Esophagus muscularis mucosa (tissue), 4 donors: Measurements from ENCODE around the gene ASTN2.

ENCODE experiments used
- CTCF ChIP-seq, 3 experiments: fragments of 200-600 bp in 2 of 3; fragments of 450-650 bp in 1 of 3; sonication (generic) in 2 of 3; IDR thresholded peaks; one replicate each; pipeline ENCODE4 v1.5.1; 2017 to 2019; ENCODE audit warnings: antibody characterized with exemption in 3 of 3, mild to moderate bottlenecking in 2 of 3, moderate library complexity in 1 of 3
- EP300 ChIP-seq: sonication (generic); formaldehyde crosslinking; IDR thresholded peaks from one replicate; pipeline ENCODE4 v1.6.1; 2017; ENCODE audit warnings: antibody characterized with exemption
- POLR2A ChIP-seq: fragments of 450-650 bp; IDR thresholded peaks from one replicate; pipeline ENCODE4 v1.6.1; 2017; ENCODE audit warnings: antibody characterized with exemption, moderate library complexity, mild to moderate bottlenecking, low read depth
- POLR2AphosphoS5 ChIP-seq, 2 donors: sonication (generic); formaldehyde crosslinking; IDR thresholded peaks; one replicate each; pipeline ENCODE4 v1.6.1; 2017; ENCODE audit warnings: antibody characterized with exemption in 2 of 2

DNA sequence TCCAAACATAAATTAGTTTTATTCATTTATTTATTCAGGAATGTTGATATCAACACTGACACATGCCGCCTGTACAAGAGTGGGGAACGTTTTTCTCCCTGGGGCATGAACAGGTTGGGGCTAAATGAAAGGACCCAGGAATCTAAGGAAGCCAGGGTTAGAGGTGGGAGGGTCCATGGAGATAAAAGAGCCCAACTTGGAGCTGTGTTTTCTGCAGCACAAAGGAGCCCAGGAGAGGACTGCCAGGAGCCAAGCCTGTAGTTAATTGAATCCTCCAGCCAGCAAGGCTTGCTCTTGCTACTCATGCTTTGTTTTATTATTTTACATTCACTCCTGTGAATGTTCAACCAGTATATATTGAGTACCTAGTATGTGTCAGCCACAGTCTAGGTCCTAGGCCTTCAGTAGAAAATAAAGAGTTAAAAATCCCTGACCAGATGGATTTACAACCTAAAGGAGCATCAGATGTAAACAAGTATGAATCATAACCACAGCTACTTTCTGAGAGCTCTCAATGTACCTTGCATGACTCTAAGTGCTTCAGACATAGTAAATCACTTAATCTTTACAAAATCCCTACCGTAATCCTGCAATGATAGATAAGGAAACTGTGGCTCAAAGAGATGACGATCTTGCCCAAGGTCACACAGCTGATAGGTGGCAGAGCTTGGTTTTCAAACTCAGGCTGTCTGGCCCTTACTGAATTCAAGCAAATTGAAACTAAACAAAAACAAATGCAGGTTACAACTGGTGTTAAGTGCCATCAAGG is 69.8 kb downstream of the ASTN2 start:
- TF ChIP-seq POLR2A (no peak), CTCF (IDR thresholded peaks at IDR 0.05) (no peak), POLR2AphosphoS5 (IDR thresholded peaks at IDR 0.05) (no peak), EP300 (no peak)
